ENCODE results near the gene NPHP4.

Gene NPHP4

GRCh38 chr1:5881526-5882222, 110.6 kb downstream of the NPHP4 start:
- no peak for DNase-seq (ENCODE audit: low spot score in 2 of 2)

GRCh38 chr1:5880630-5881405, 111.4 kb downstream of the NPHP4 start:
- H3K27ac Mint-ChIP-seq = no peak overlapping the region
- no peak overlapping the region for H3K4me3 Mint-ChIP-seq
- H3K36me3 Mint-ChIP-seq = peaks cover 4% of the 10 kb centered on the region
- H3K9me3 Mint-ChIP-seq = no peaks in the 10 kb centered on the region
- DNase-seq (ENCODE audit: low spot score in 2 of 2) (no peak), ATAC-seq (no peak)
- peaks cover 10% of the 10 kb centered on the region for H3K4me1 Mint-ChIP-seq

More at GRCh38 chr1:5881526-5882222, 110.6 kb downstream of the NPHP4 start:
- no peak overlapping the region for H3K4me3 Mint-ChIP-seq
- peaks cover 10% of the 10 kb centered on the region for H3K4me1 Mint-ChIP-seq
- no peaks in the 10 kb centered on the region for H3K9me3 Mint-ChIP-seq
- no peak overlapping the region for H3K27ac Mint-ChIP-seq
- H3K36me3 Mint-ChIP-seq = peaks cover 4% of the 10 kb centered on the region
- no peak for ATAC-seq

- H3K9me3 Mint-ChIP-seq = no peaks in the 10 kb centered on the region
- ATAC-seq (no peak), DNase-seq (ENCODE audit: low spot score in 2 of 2) (no peak)
- H3K4me3 Mint-ChIP-seq = no peak overlapping the region
- peaks cover 10% of the 10 kb centered on the region for H3K4me1 Mint-ChIP-seq
- H3K36me3 Mint-ChIP-seq = peaks cover 4% of the 10 kb centered on the region
- peak overlapping the region; percentile 11 for H3K27ac Mint-ChIP-seq
Observed at GRCh38 chr1:5879421-5879820, 112.8 kb downstream of the NPHP4 start.

- peaks cover 10% of the 10 kb centered on the region for H3K4me1 Mint-ChIP-seq
Observed at GRCh38 chr1:5878971-5879370, 113.3 kb downstream of the NPHP4 start.

GRCh38 chr1:5877683-5878530, 114.3 kb downstream of the NPHP4 start:
- DNase-seq (ENCODE audit: low spot score in 2 of 2) (no peak), ATAC-seq (no peak)
- peaks cover 11% of the 10 kb centered on the region for H3K36me3 Mint-ChIP-seq
- no peaks in the 10 kb centered on the region for H3K9me3 Mint-ChIP-seq
- H3K4me1 Mint-ChIP-seq = peaks cover 10% of the 10 kb centered on the region
- H3K4me3 Mint-ChIP-seq = no peak overlapping the region
- no peak overlapping the region for H3K27ac Mint-ChIP-seq

More at GRCh38 chr1:5878971-5879370, 113.3 kb downstream of the NPHP4 start:
- DNase-seq (ENCODE audit: low spot score in 2 of 2) = no peak
- ATAC-seq = no peak
- H3K27ac Mint-ChIP-seq = peak overlapping the region; percentile 11
- no peak overlapping the region for H3K4me3 Mint-ChIP-seq
- peaks cover 5% of the 10 kb centered on the region for H3K36me3 Mint-ChIP-seq
- H3K9me3 Mint-ChIP-seq = no peaks in the 10 kb centered on the region

- peaks cover 6% of the 10 kb centered on the region for H3K4me1 Mint-ChIP-seq
- peaks cover 11% of the 10 kb centered on the region for H3K36me3 Mint-ChIP-seq
- ATAC-seq = no peak
- DNase-seq (ENCODE audit: low spot score in 2 of 2) = no peak
- no peak overlapping the region for H3K27ac Mint-ChIP-seq
- no peaks in the 10 kb centered on the region for H3K9me3 Mint-ChIP-seq
- no peak overlapping the region for H3K4me3 Mint-ChIP-seq
Observed at GRCh38 chr1:5877001-5877400, 115.2 kb downstream of the NPHP4 start.

- ATAC-seq = no peak
- Mint-ChIP-seq H3K9me3 (no peaks in the 10 kb centered on the region), H3K4me3 (no peak overlapping the region), H3K4me1 (peaks cover 6% of the 10 kb centered on the region), H3K36me3 (peaks cover 11% of the 10 kb centered on the region), H3K27ac (no peak overlapping the region)
- DNase-seq (ENCODE audit: low spot score in 2 of 2) = no peak
Observed at GRCh38 chr1:5876094-5876650, 116.1 kb downstream of the NPHP4 start.

- ATAC-seq = no peak
- Mint-ChIP-seq H3K27ac (no peak overlapping the region), H3K4me1 (peaks cover 6% of the 10 kb centered on the region), H3K36me3 (peaks cover 6% of the 10 kb centered on the region), H3K4me3 (no peak overlapping the region), H3K9me3 (no peaks in the 10 kb centered on the region)
- DNase-seq (ENCODE audit: low spot score in 2 of 2) = no peak
Observed at GRCh38 chr1:5875345-5875910, 116.8 kb downstream of the NPHP4 start.

GRCh38 chr1:5874416-5875110, 117.7 kb downstream of the NPHP4 start:
- H3K4me3 Mint-ChIP-seq = no peak overlapping the region
- peaks cover 6% of the 10 kb centered on the region for H3K36me3 Mint-ChIP-seq
- DNase-seq (ENCODE audit: low spot score in 2 of 2) (no peak), ATAC-seq (no peak)
- no peak overlapping the region for H3K27ac Mint-ChIP-seq
- H3K4me1 Mint-ChIP-seq = peaks cover under 1% of the 10 kb centered on the region
- no peaks in the 10 kb centered on the region for H3K9me3 Mint-ChIP-seq

GRCh38 chr1:5873556-5873955, 118.7 kb downstream of the NPHP4 start:
- Mint-ChIP-seq H3K27ac (no peak overlapping the region), H3K36me3 (peaks cover 6% of the 10 kb centered on the region), H3K4me1 (peaks cover 6% of the 10 kb centered on the region), H3K4me3 (no peak overlapping the region), H3K9me3 (no peaks in the 10 kb centered on the region)
- ATAC-seq (no peak), DNase-seq (ENCODE audit: low spot score in 2 of 2) (no peak)

- Mint-ChIP-seq H3K27ac (no peak overlapping the region), H3K4me3 (no peak overlapping the region), H3K36me3 (peaks cover 6% of the 10 kb centered on the region), H3K9me3 (no peaks in the 10 kb centered on the region), H3K4me1 (peaks cover 7% of the 10 kb centered on the region)
- DNase-seq (ENCODE audit: low spot score in 2 of 2) (no peak), ATAC-seq (no peak)
Observed at GRCh38 chr1:5872886-5873285, 119.3 kb downstream of the NPHP4 start.

GRCh38 chr1:5868931-5869500, 123.2 kb downstream of the NPHP4 start:
- DNase-seq (ENCODE audit: low spot score in 2 of 2) = no peak
- H3K9me3 Mint-ChIP-seq = no peaks in the 10 kb centered on the region
- H3K4me3 Mint-ChIP-seq = no peak overlapping the region
- peaks cover 7% of the 10 kb centered on the region for H3K4me1 Mint-ChIP-seq
- no peak for ATAC-seq
- peaks cover 6% of the 10 kb centered on the region for H3K36me3 Mint-ChIP-seq
- no peak overlapping the region for H3K27ac Mint-ChIP-seq

GRCh38 chr1:5865774-5866173, 126.5 kb downstream of the NPHP4 start:
- ATAC-seq (no peak), DNase-seq (ENCODE audit: low spot score in 2 of 2) (no peak)
- Mint-ChIP-seq H3K36me3 (peaks cover under 1% of the 10 kb centered on the region), H3K27ac (no peak overlapping the region), H3K4me1 (peaks cover 7% of the 10 kb centered on the region), H3K4me3 (no peak overlapping the region), H3K9me3 (no peaks in the 10 kb centered on the region)

- no peak for ATAC-seq
- Mint-ChIP-seq H3K4me3 (no peak overlapping the region), H3K36me3 (peaks cover 6% of the 10 kb centered on the region), H3K4me1 (peaks cover 7% of the 10 kb centered on the region), H3K27ac (no peak overlapping the region), H3K9me3 (no peaks in the 10 kb centered on the region)
- DNase-seq (ENCODE audit: low spot score in 2 of 2) = no peak
Observed at GRCh38 chr1:5865056-5865455, 127.2 kb downstream of the NPHP4 start.

Data from stimulated activated effector memory CD8-positive, alpha-beta T cell treated with anti-CD3 and anti-CD28 coated beads, Interleukin-12 subunit alpha, Interleukin-12 subunit beta, amount 100 ng/mL, for 72 hours (primary cell).